HepG2 (cell line): Measurements from ENCODE around the gene NEGR1. TPM values are rescaled to one million over a fixed set of nuclear protein-coding genes. Genes with fewer than 3 reads are reported as not detected.

ENCODE experiments used
- ATAC-seq: fragments of 200-7000 bp; cut with Tn5 transposase; 3 replicates; pipeline ENCODE4 v1.9.1; 2020; ENCODE audit warnings: mild to moderate bottlenecking, moderate library complexity
- BruUV-seq: library from RNA; stranded (reverse); fragments of 400-500 nt; replicated peaks from 2 replicates; lab custom pipeline; 2021; lab: Mats Ljungman, UMichigan
- CTCF ChIA-PET: fragments of 300-600 bp; formaldehyde crosslinking; extraction: SDS; loops from one replicate; lab custom pipeline; 2021; ENCODE audit warnings: low total read pairs, inconsistent platforms, low intra/inter-chr PET ratio; lab: Yijun Ruan, JAX
- POLR2A ChIA-PET: fragments of 350-600 bp; sonication (Branson Sonifier 250); formaldehyde crosslinking; loops from one replicate; lab custom pipeline; 2020; ENCODE audit warnings: antibody characterized with exemption, inconsistent platforms; lab: Yijun Ruan, JAX
- DNase-seq: peaks from one replicate; pipeline ENCODE4 v3.0.0-alpha.2; 2015; ENCODE audit warnings: low spot score
- FAIRE-seq: peaks from 3 replicates; lab custom pipeline; 2011; peaks lifted over from hg19 to GRCh38; lab: Jason Lieb, UNC
- H2AFZ ChIP-seq: one replicate; pipeline ENCODE4 v1.6.1; 2011; ENCODE audit warnings: low read length, inconsistent platforms
- H3K27ac ChIP-seq: fragments of 300-600 bp; 3 replicates; pipeline ENCODE4 v1.8.0; 2011; ENCODE audit warnings: mixed run types, mild to moderate bottlenecking, mixed read lengths, low read length, inconsistent platforms; ENCODE audit not compliant: insufficient read depth; ENCODE audit errors: extremely low read length
- H3K27me3 ChIP-seq, 2 experiments: fragments of 200-600 bp in 1 of 2; 2 replicates in 1 of 2; 3 replicates in 1 of 2; pipeline versions ENCODE4 v1.6.0 to v1.8.0; 2011; ENCODE audit warnings: low read length in 2 of 2, mild to moderate bottlenecking in 2 of 2, moderate library complexity in 2 of 2, inconsistent platforms in 1 of 2; ENCODE audit not compliant: insufficient read depth in 2 of 2, control insufficient read depth in 1 of 2
- H3K36me3 ChIP-seq, 2 experiments: fragments of 200-600 bp in 1 of 2; replicated peaks in 1 of 2; 2 replicates in 1 of 2; 3 replicates in 1 of 2; pipeline versions ENCODE4 v1.5.1 to v1.8.0; 2011; ENCODE audit warnings: low read length in 2 of 2, inconsistent platforms in 1 of 2; ENCODE audit not compliant: insufficient read depth in 2 of 2, control insufficient read depth in 1 of 2
- H3K4me1 ChIP-seq: 2 replicates; pipeline ENCODE4 v1.5.1; 2012; ENCODE audit warnings: low read length, inconsistent platforms; ENCODE audit not compliant: insufficient read depth
- H3K4me2 ChIP-seq: 2 replicates; pipeline ENCODE4 v1.6.0; 2011; ENCODE audit warnings: low read depth, low read length, inconsistent platforms
- H3K4me3 ChIP-seq, 3 experiments: fragments of 200-600 bp in 1 of 3; sonication (generic), shearing (Covaris generic) in 1 of 3; replicated peaks in 1 of 3; 2 replicates each; pipeline ENCODE4 v1.5.1; 2011 to 2016; ENCODE audit warnings: low read length in 3 of 3, inconsistent platforms in 2 of 3, low read depth in 2 of 3, mild to moderate bottlenecking in 2 of 3, control low read depth in 1 of 3, mixed read lengths in 1 of 3; ENCODE audit not compliant: insufficient read depth in 1 of 3
- H3K79me2 ChIP-seq: one replicate; pipeline ENCODE4 v1.6.1; 2011; ENCODE audit warnings: low read length, inconsistent platforms; ENCODE audit not compliant: insufficient read depth
- H3K9ac ChIP-seq: 2 replicates; pipeline ENCODE4 v1.6.0; 2011; ENCODE audit warnings: mild to moderate bottlenecking, low read depth, low read length, inconsistent platforms; ENCODE audit not compliant: insufficient read depth
- H3K9me3 ChIP-seq: 2 replicates; pipeline ENCODE4 v1.5.1; 2012; ENCODE audit warnings: mild to moderate bottlenecking, low read length
- H4K20me1 ChIP-seq: 2 replicates; pipeline ENCODE4 v1.6.0; 2011; ENCODE audit warnings: inconsistent platforms, mild to moderate bottlenecking, low read length, moderate library complexity; ENCODE audit not compliant: insufficient read depth
- BRCA1 ChIP-seq: sonication (generic); formaldehyde crosslinking; IDR thresholded peaks from 2 replicates; pipeline ENCODE4 v1.4.0; 2020; ENCODE audit warnings: missing genetic modification reagents
- FLYWCH1 ChIP-seq: sonication (generic); formaldehyde crosslinking; IDR thresholded peaks from 2 replicates; pipeline ENCODE4 v1.8.1; 2023; ENCODE audit warnings: mild to moderate bottlenecking, missing genetic modification reagents
- HNRNPUL1 ChIP-seq: fragments of 200-400 bp; formaldehyde crosslinking; IDR thresholded peaks from 2 replicates; pipeline ENCODE4 v1.6.1; 2017; ENCODE audit warnings: low read depth, mild to moderate bottlenecking, low read length, moderate library complexity
- KLF11 ChIP-seq: IDR thresholded peaks from 2 replicates; pipeline ENCODE4 v1.6.1; 2016; ENCODE audit warnings: missing compliant biosample characterization
- MAFG ChIP-seq: sonication (generic); formaldehyde crosslinking; IDR thresholded peaks from 2 replicates; pipeline ENCODE4 v1.5.1; 2020; ENCODE audit warnings: mild to moderate bottlenecking, missing genetic modification reagents
- MTF2 ChIP-seq: sonication (generic); formaldehyde crosslinking; IDR thresholded peaks from 2 replicates; pipeline ENCODE4 v1.5.0; 2020; ENCODE audit warnings: missing genetic modification reagents, borderline replicate concordance
- NFATC3 ChIP-seq: sonication (generic); formaldehyde crosslinking; IDR thresholded peaks from 2 replicates; pipeline ENCODE4 v1.5.1; 2020; ENCODE audit warnings: mild to moderate bottlenecking, missing genetic modification reagents
- RFXAP ChIP-seq: sonication (generic); formaldehyde crosslinking; IDR thresholded peaks from 2 replicates; pipeline ENCODE4 v1.4.0; 2020; ENCODE audit warnings: missing genetic modification reagents, borderline replicate concordance
- SMARCC2 ChIP-seq: fragments of 450-650 bp; IDR thresholded peaks from 2 replicates; pipeline ENCODE4 v1.6.1; 2017; ENCODE audit warnings: antibody characterized with exemption, mild to moderate bottlenecking
- SOX6 ChIP-seq, 2 experiments: fragments of 450-650 bp in 1 of 2; sonication (generic) in 1 of 2; formaldehyde crosslinking in 1 of 2; IDR thresholded peaks; 2 replicates each; pipeline versions ENCODE4 v1.4.0 to v1.6.1; 2017 to 2020; ENCODE audit warnings: antibody characterized with exemption in 1 of 2, mild to moderate bottlenecking in 1 of 2, missing genetic modification reagents in 1 of 2
- TOE1 ChIP-seq: sonication (generic); formaldehyde crosslinking; IDR thresholded peaks from 2 replicates; pipeline ENCODE4 v1.4.0; 2020; ENCODE audit warnings: mild to moderate bottlenecking, missing genetic modification reagents
- ZFP36L1 ChIP-seq: sonication (generic); formaldehyde crosslinking; IDR thresholded peaks from 2 replicates; pipeline ENCODE4 v1.8.0; 2022; ENCODE audit warnings: mild to moderate bottlenecking, missing genetic modification reagents, moderate library complexity
- ZNF44 ChIP-seq: sonication (generic); formaldehyde crosslinking; IDR thresholded peaks from 2 replicates; pipeline ENCODE4 v1.5.1; 2020; ENCODE audit warnings: mild to moderate bottlenecking, missing genetic modification reagents
- WGBS: methylation state at CpG from one replicate; pipeline ENCODE4 v1.1.6; 2017; ENCODE audit warnings: low lambda C conversion rate; 5-methylcytosine and 5-hydroxymethylcytosine counted together
- in situ Hi-C: cut with HindIII; loops from 2 replicates; pipeline ENCODE4 v1.10.0; 2017; ENCODE audit warnings: low pct_unique_long_range_greater_than_20kb; ENCODE audit not compliant: extremely low pct_ligation_motif_present
- intact Hi-C: fragments of 100-400 bp; cut with micrococcal nuclease; formaldehyde crosslinking; loops from one replicate; pipeline ENCODE4 v1.10.0; 2022; ENCODE audit not compliant: unreplicated experiment
- polyA plus RNA-seq, 8 experiments: library from polyadenylated mRNA; depleted of rRNA in 3 of 8; stranded (reverse) in 7 of 8; unstranded in 1 of 8; fragments of >200 nt; fragmentation: Illumina TruSeq in 4 of 8; extraction: Trizol in 4 of 8; gene quantifications; 2 replicates each; pipeline versions ENCODE4 v1.2.1 to v1.2.3, GENCODE V29; 2011 to 2016; ENCODE audit warnings: low read depth in 4 of 8, missing spikeins in 1 of 8, mixed read lengths in 1 of 8; ENCODE audit not compliant: insufficient read depth in 1 of 8
- total RNA-seq, 5 experiments: library from RNA; depleted of rRNA; stranded (reverse); fragments of >200 nt; fragmentation: Illumina TruSeq; extraction: Trizol; gene quantifications; 2 replicates each; pipeline ENCODE4 v1.2.3, GENCODE V29; 2016; ENCODE audit warnings: low read depth in 1 of 5
- TF ChIP-seq, protein P1 (sequence below): sonication (generic); formaldehyde crosslinking; IDR thresholded peaks from 2 replicates; pipeline ENCODE4 v1.8.1; 2023; ENCODE audit warnings: mild to moderate bottlenecking, moderate library complexity, missing genetic modification reagents
- TF ChIP-seq, protein P2 (sequence below): sonication (generic); formaldehyde crosslinking; IDR thresholded peaks from 2 replicates; pipeline ENCODE4 v1.4.0; 2020; ENCODE audit warnings: missing genetic modification reagents
- TF ChIP-seq, protein P3 (sequence below): sonication (generic); formaldehyde crosslinking; IDR thresholded peaks from 2 replicates; pipeline ENCODE4 v1.8.1; 2022; ENCODE audit warnings: low read depth, mild to moderate bottlenecking, missing genetic modification reagents

NEGR1 gene
- total and polyA plus RNA-seq, 2 of the 13 experiments (the other 11 are each of a cell fraction or from before 2014, with no cell fraction given): not detected

DNA sequence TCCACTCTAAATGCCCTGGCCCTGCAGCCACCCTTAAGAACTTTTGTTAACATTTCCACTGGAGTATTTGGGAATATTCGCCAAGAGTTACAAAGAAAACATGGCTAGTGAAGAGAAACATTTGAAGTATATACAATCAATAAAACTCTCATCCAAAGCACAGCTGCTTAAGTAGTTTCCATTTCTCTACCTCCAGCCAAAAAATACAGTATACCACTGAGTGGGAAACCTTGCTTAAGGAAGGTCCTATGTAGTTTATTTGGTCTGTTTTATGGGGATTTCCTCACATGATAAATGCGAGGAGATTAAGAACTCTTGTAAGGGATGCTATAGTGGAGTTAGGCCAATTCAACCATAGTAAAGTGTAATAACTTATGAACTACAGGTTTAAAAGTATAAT lies 382.5 kb downstream of the NEGR1 start:
- H3K79me2 ChIP-seq: no peaks in the 10 kb centered on the region
- DNase-seq (no peak), ATAC-seq (no peak), FAIRE-seq (no peak)
- H3K9me3 ChIP-seq: no peaks in the 10 kb centered on the region
- no peaks in the 10 kb centered on the region for H3K4me1 ChIP-seq
- no peak overlapping the region for H3K4me2 ChIP-seq
- BruUV-seq: no TSS peak
- H3K4me3 ChIP-seq: no peak overlapping the region
- POLR2A ChIA-PET: no interaction called here
- no peak overlapping the region for H3K27ac ChIP-seq
- CTCF ChIA-PET: no interaction called here
- H3K27me3 ChIP-seq: no peaks in the 10 kb centered on the region
- H2AFZ ChIP-seq: no peak overlapping the region
- WGBS: 0% methylated on average over 2 of the region's 2 CpGs
- no peak overlapping the region for H3K9ac ChIP-seq
- H3K36me3 ChIP-seq: no peaks in the 10 kb centered on the region
- intact Hi-C loops (no loop called here), in situ Hi-C loops (no loop called here)
- no peaks in the 10 kb centered on the region for H4K20me1 ChIP-seq
- no peak for TF ChIP-seq SMARCC2
- TF ChIP-seq FLYWCH1 (CRISPR knock-in tag): no peak
- TF ChIP-seq RFXAP (CRISPR knock-in tag): no peak
- TF ChIP-seq SOX6 (IDR thresholded peaks at IDR 0.05): no peak
- TF ChIP-seq SOX6 (CRISPR knock-in tag; IDR thresholded peaks at IDR 0.05): no peak
- TF ChIP-seq, protein P1, sequence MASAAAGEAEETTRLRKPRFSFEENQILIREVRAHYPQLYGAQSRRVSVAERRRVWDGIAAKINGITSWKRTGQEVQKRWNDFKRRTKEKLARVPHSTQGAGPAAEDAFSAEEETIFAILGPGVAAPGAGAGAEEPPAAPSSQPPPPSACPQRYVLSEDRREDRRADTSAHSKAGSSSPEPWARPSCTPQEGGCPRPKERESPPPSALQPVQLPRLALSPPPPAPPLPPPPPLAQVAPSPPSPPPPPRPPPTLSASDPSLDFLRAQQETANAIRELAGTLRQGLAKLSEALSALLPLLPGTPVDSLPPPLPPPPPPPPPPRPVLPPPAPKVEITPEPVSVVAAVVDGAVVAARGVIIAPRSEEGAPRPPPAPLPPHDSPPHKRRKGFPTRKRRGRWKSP (CRISPR knock-in tag): no peak
- TF ChIP-seq MAFG (CRISPR knock-in tag): no peak
- no peak for TF ChIP-seq BRCA1 (CRISPR knock-in tag)
- TF ChIP-seq MTF2 (CRISPR knock-in tag): no peak
- TF ChIP-seq ZNF44 (CRISPR knock-in tag): no peak
- TF ChIP-seq, protein P2, sequence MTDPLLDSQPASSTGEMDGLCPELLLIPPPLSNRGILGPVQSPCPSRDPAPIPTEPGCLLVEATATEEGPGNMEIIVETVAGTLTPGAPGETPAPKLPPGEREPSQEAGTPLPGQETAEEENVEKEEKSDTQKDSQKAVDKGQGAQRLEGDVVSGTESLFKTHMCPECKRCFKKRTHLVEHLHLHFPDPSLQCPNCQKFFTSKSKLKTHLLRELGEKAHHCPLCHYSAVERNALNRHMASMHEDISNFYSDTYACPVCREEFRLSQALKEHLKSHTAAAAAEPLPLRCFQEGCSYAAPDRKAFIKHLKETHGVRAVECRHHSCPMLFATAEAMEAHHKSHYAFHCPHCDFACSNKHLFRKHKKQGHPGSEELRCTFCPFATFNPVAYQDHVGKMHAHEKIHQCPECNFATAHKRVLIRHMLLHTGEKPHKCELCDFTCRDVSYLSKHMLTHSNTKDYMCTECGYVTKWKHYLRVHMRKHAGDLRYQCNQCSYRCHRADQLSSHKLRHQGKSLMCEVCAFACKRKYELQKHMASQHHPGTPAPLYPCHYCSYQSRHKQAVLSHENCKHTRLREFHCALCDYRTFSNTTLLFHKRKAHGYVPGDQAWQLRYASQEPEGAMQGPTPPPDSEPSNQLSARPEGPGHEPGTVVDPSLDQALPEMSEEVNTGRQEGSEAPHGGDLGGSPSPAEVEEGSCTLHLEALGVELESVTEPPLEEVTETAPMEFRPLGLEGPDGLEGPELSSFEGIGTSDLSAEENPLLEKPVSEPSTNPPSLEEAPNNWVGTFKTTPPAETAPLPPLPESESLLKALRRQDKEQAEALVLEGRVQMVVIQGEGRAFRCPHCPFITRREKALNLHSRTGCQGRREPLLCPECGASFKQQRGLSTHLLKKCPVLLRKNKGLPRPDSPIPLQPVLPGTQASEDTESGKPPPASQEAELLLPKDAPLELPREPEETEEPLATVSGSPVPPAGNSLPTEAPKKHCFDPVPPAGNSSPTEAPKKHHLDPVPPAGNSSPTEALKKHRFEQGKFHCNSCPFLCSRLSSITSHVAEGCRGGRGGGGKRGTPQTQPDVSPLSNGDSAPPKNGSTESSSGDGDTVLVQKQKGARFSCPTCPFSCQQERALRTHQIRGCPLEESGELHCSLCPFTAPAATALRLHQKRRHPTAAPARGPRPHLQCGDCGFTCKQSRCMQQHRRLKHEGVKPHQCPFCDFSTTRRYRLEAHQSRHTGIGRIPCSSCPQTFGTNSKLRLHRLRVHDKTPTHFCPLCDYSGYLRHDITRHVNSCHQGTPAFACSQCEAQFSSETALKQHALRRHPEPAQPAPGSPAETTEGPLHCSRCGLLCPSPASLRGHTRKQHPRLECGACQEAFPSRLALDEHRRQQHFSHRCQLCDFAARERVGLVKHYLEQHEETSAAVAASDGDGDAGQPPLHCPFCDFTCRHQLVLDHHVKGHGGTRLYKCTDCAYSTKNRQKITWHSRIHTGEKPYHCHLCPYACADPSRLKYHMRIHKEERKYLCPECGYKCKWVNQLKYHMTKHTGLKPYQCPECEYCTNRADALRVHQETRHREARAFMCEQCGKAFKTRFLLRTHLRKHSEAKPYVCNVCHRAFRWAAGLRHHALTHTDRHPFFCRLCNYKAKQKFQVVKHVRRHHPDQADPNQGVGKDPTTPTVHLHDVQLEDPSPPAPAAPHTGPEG (CRISPR knock-in tag): no peak
- TF ChIP-seq, protein P3, sequence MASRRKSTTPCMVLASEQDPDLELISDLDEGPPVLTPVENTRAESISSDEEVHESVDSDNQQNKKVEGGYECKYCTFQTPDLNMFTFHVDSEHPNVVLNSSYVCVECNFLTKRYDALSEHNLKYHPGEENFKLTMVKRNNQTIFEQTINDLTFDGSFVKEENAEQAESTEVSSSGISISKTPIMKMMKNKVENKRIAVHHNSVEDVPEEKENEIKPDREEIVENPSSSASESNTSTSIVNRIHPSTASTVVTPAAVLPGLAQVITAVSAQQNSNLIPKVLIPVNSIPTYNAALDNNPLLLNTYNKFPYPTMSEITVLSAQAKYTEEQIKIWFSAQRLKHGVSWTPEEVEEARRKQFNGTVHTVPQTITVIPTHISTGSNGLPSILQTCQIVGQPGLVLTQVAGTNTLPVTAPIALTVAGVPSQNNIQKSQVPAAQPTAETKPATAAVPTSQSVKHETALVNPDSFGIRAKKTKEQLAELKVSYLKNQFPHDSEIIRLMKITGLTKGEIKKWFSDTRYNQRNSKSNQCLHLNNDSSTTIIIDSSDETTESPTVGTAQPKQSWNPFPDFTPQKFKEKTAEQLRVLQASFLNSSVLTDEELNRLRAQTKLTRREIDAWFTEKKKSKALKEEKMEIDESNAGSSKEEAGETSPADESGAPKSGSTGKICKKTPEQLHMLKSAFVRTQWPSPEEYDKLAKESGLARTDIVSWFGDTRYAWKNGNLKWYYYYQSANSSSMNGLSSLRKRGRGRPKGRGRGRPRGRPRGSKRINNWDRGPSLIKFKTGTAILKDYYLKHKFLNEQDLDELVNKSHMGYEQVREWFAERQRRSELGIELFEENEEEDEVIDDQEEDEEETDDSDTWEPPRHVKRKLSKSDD (CRISPR knock-in tag): no peak
- no peak for TF ChIP-seq NFATC3 (CRISPR knock-in tag)
- TF ChIP-seq TOE1: no peak
- no peak for TF ChIP-seq ZFP36L1 (CRISPR knock-in tag)
- no peak for TF ChIP-seq HNRNPUL1
- TF ChIP-seq KLF11 (CRISPR knock-in tag): no peak
